CD4-positive, alpha-beta T cell (primary cell): Measurements from ENCODE around the gene PUS1. TPM values are rescaled to one million over a fixed set of nuclear protein-coding genes. Genes with fewer than 3 reads are reported as not detected.

Source experiments
- ATAC-seq: fragments of 200-7000 bp; cut with Tn5 transposase; one replicate; pipeline ENCODE4 v1.10.0; 2022; ENCODE audit warnings: mild to moderate bottlenecking; ENCODE audit not compliant: poor library complexity
- CTCF ChIA-PET: fragments of 350-600 bp; sonication (Branson Sonifier 250); formaldehyde crosslinking; loops from one replicate; lab custom pipeline; 2021; ENCODE audit warnings: antibody characterized with exemption, inconsistent platforms; lab: Charles Lee
- POLR2A ChIA-PET: fragments of 350-600 bp; sonication (Branson Sonifier 250); formaldehyde crosslinking; loops from one replicate; lab custom pipeline; 2021; ENCODE audit warnings: antibody characterized with exemption, inconsistent platforms; lab: Charles Lee
- DNase-seq, 14 experiments: peaks; one replicate each; pipeline ENCODE4 v3.0.0-alpha.2; 2013 to 2020; ENCODE audit warnings: mixed read lengths in 2 of 14
- H3K27ac ChIP-seq, 2 donors: one replicate each; pipeline versions ENCODE4 v1.5.1 to v1.7.0; 2013; ENCODE audit warnings: low read length in 2 of 2, low read depth in 1 of 2, mild to moderate bottlenecking in 1 of 2
- H3K27me3 ChIP-seq, 2 experiments: 1 replicate in 1 of 2; 2 replicates in 1 of 2; pipeline versions ENCODE4 v1.6.1 to v1.7.0; 2013; ENCODE audit warnings: low read length in 2 of 2, control low read depth in 1 of 2, mild to moderate bottlenecking in 1 of 2, moderate library complexity in 1 of 2; ENCODE audit not compliant: insufficient read depth in 2 of 2, control insufficient read depth in 1 of 2
- H3K36me3 ChIP-seq: one replicate; pipeline ENCODE4 v1.6.1; 2013; ENCODE audit warnings: low read length, control low read depth; ENCODE audit not compliant: insufficient read depth
- H3K4me1 ChIP-seq: one replicate; pipeline ENCODE4 v1.6.1; 2013; ENCODE audit warnings: low read length, control low read depth; ENCODE audit not compliant: insufficient read depth
- H3K4me3 ChIP-seq: one replicate; pipeline ENCODE4 v1.5.1; 2013; ENCODE audit warnings: mild to moderate bottlenecking, low read length, moderate library complexity
- H3K9me3 ChIP-seq, 2 experiments: 1 replicate in 1 of 2; 2 replicates in 1 of 2; pipeline versions ENCODE4 v1.6.1 to v1.7.0; 2013; ENCODE audit warnings: low read length in 2 of 2, mild to moderate bottlenecking in 2 of 2, control low read depth in 1 of 2, moderate library complexity in 1 of 2; ENCODE audit not compliant: control insufficient read depth in 1 of 2, insufficient read depth in 1 of 2
- H3K27ac Mint-ChIP-seq: one replicate; pipeline ENCODE4 v1.8.0; 2020; ENCODE audit warnings: mixed read lengths
- H3K27me3 Mint-ChIP-seq: one replicate; pipeline ENCODE4 v1.8.0; 2021; ENCODE audit warnings: mixed read lengths
- H3K36me3 Mint-ChIP-seq: one replicate; pipeline ENCODE4 v1.8.0; 2021; ENCODE audit warnings: low read depth, mixed read lengths
- H3K4me1 Mint-ChIP-seq: one replicate; pipeline ENCODE4 v1.8.0; 2021; ENCODE audit warnings: low read depth, mixed read lengths
- H3K4me3 Mint-ChIP-seq: one replicate; pipeline ENCODE4 v1.8.0; 2020; ENCODE audit warnings: mild to moderate bottlenecking, mixed read lengths
- H3K9me3 Mint-ChIP-seq: one replicate; pipeline ENCODE4 v1.8.0; 2020; ENCODE audit warnings: mixed read lengths
- CTCF ChIP-seq: fragments of 200-600 bp; IDR thresholded peaks from one replicate; pipeline ENCODE4 v1.8.0; 2022; ENCODE audit warnings: antibody characterized with exemption, mild to moderate bottlenecking
- intact Hi-C, 2 experiments: fragments of 100-400 bp; cut with DNase I in 1 of 2; cut with micrococcal nuclease in 1 of 2; formaldehyde crosslinking; loops; one replicate each; pipeline versions ENCODE4 v1.15.1 to v1.9.0; 2023 to 2025; cut with DNase I, micrococcal nuclease
- total RNA-seq, 174 experiments: library from RNA in 2 of 174; stranded (reverse) in 2 of 174; gene quantifications; one replicate each; pipeline ENCODE4 v1.2.3 and lab custom pipeline; 2021 to 2026

Gene PUS1
- total RNA-seq, 2 experiments from 2014 or later = 17.7 to 18.2 TPM

GRCh38 chr12:131988054-131988796 lies 59.1 kb downstream of the PUS1 start:
- Histone ChIP-seq H3K4me3 (no peak overlapping the region), H3K4me1 (no peaks in the 10 kb centered on the region), H3K27me3 (no peaks in the 10 kb centered on the region), H3K27ac (no peak overlapping the region), H3K36me3 (peaks cover 91% of the 10 kb centered on the region), H3K9me3 (no peaks in the 10 kb centered on the region)
- H3K36me3 Mint-ChIP-seq = peaks cover 94% of the 10 kb centered on the region
- no peaks in the 10 kb centered on the region for H3K9me3 Mint-ChIP-seq
- CTCF ChIA-PET = no interaction called here
- no peaks in the 10 kb centered on the region for H3K4me1 Mint-ChIP-seq
- intact Hi-C loops = no loop called here
- POLR2A ChIA-PET = no interaction called here
- no peak for DNase-seq
- no peak overlapping the region for H3K4me3 Mint-ChIP-seq
- TF ChIP-seq CTCF = no peak
- no peak overlapping the region for H3K27ac Mint-ChIP-seq
- ATAC-seq = no peak
- no peaks in the 10 kb centered on the region for H3K27me3 Mint-ChIP-seq

GRCh38 chr12:131989021-131989420 lies 59.9 kb downstream of the PUS1 start:
- H3K27ac ChIP-seq = no peak overlapping the region
- H3K9me3 ChIP-seq = no peaks in the 10 kb centered on the region
- Mint-ChIP-seq H3K27me3 (no peaks in the 10 kb centered on the region), H3K27ac (no peak overlapping the region), H3K36me3 (peaks cover 94% of the 10 kb centered on the region), H3K4me1 (no peaks in the 10 kb centered on the region), H3K9me3 (no peaks in the 10 kb centered on the region), H3K4me3 (no peak overlapping the region)
- DNase-seq = no peak
- ATAC-seq = no peak
- intact Hi-C loops = no loop called here
- TF ChIP-seq CTCF = no peak
- ChIA-PET POLR2A (no interaction called here), CTCF (no interaction called here)
- no peaks in the 10 kb centered on the region for H3K4me1 ChIP-seq
- H3K4me3 ChIP-seq = no peak overlapping the region
- no peaks in the 10 kb centered on the region for H3K27me3 ChIP-seq
- peaks cover 91% of the 10 kb centered on the region for H3K36me3 ChIP-seq

- no peak overlapping the region for H3K4me3 ChIP-seq
- CTCF ChIA-PET = no interaction called here
- no peak for DNase-seq
- peaks cover 91% of the 10 kb centered on the region for H3K36me3 ChIP-seq
- Mint-ChIP-seq H3K27me3 (no peaks in the 10 kb centered on the region), H3K4me1 (no peaks in the 10 kb centered on the region), H3K9me3 (no peaks in the 10 kb centered on the region), H3K27ac (no peak overlapping the region), H3K36me3 (peaks cover 96% of the 10 kb centered on the region), H3K4me3 (no peak overlapping the region)
- POLR2A ChIA-PET = no interaction called here
- no peak for TF ChIP-seq CTCF
- H3K27ac ChIP-seq = no peak overlapping the region
- intact Hi-C loops = no loop called here
- H3K9me3 ChIP-seq = no peaks in the 10 kb centered on the region
- no peaks in the 10 kb centered on the region for H3K4me1 ChIP-seq
- ATAC-seq = no peak
- no peaks in the 10 kb centered on the region for H3K27me3 ChIP-seq
Observed at GRCh38 chr12:131990066-131990979, 61.2 kb downstream of the PUS1 start.
